Keratinocyte (primary cell): ENCODE results near the gene APPL2. TPM values are rescaled to one million over a fixed set of nuclear protein-coding genes. Genes with fewer than 3 reads are reported as not detected.
"Not testable (repeated sequence)": the region's sequence is repeated elsewhere in the genome, so short reads cannot be mapped to it uniquely, and the experiment has no call there.

Source experiments
- DNase-seq: peaks from one replicate; pipeline ENCODE4 v3.0.0-alpha.2; 2011; ENCODE audit warnings: low read depth, missing footprints, low spot score
- FAIRE-seq: peaks from 2 replicates; lab custom pipeline; 2011; peaks lifted over from hg19 to GRCh38; lab: Jason Lieb, UNC
- H2AFZ ChIP-seq: 2 replicates; pipeline ENCODE4 v1.6.0; 2012; ENCODE audit warnings: low read length, control low read depth, inconsistent platforms; ENCODE audit not compliant: control insufficient read depth
- H3K27ac ChIP-seq: 2 replicates; pipeline ENCODE4 v1.5.1; 2011; ENCODE audit warnings: low read length; ENCODE audit not compliant: control insufficient read depth, insufficient read depth
- H3K27me3 ChIP-seq: 3 replicates; pipeline ENCODE4 v1.6.0; 2011; ENCODE audit warnings: low read length; ENCODE audit not compliant: control insufficient read depth, insufficient read depth; ENCODE audit errors: extremely low read depth
- H3K36me3 ChIP-seq, 2 experiments: 2 replicates in 1 of 2; 3 replicates in 1 of 2; pipeline ENCODE4 v1.5.1; 2011; ENCODE audit warnings: low read length in 2 of 2, mild to moderate bottlenecking in 1 of 2; ENCODE audit not compliant: control insufficient read depth in 2 of 2, insufficient read depth in 2 of 2; ENCODE audit errors: extremely low read depth in 1 of 2
- H3K4me1 ChIP-seq: 3 replicates; pipeline ENCODE4 v1.5.1; 2011; ENCODE audit warnings: low read length; ENCODE audit not compliant: control insufficient read depth, insufficient read depth; ENCODE audit errors: extremely low read depth
- H3K4me2 ChIP-seq: 3 replicates; pipeline ENCODE4 v1.6.0; 2011; ENCODE audit warnings: low read depth, low read length; ENCODE audit not compliant: control insufficient read depth, insufficient read depth; ENCODE audit errors: extremely low read depth
- H3K4me3 ChIP-seq, 3 experiments: fragments of 200-600 bp in 1 of 3; sonication (generic) in 1 of 3; 2 replicates in 2 of 3; 3 replicates in 1 of 3; pipeline ENCODE4 v1.5.1; 2011 to 2016; ENCODE audit warnings: low read length in 3 of 3, mild to moderate bottlenecking in 3 of 3, control low read depth in 2 of 3, inconsistent platforms in 1 of 3, low read depth in 1 of 3, mixed read lengths in 1 of 3, mixed run types in 1 of 3, moderate library complexity in 1 of 3; ENCODE audit not compliant: control insufficient read depth in 2 of 3, insufficient read depth in 2 of 3; ENCODE audit errors: extremely low read depth in 1 of 3
- H3K79me2 ChIP-seq: 2 replicates; pipeline ENCODE4 v1.6.0; 2012; ENCODE audit warnings: low read length; ENCODE audit not compliant: control insufficient read depth, insufficient read depth
- H3K9ac ChIP-seq: 3 replicates; pipeline ENCODE4 v1.6.0; 2011; ENCODE audit warnings: low read length; ENCODE audit not compliant: control insufficient read depth, insufficient read depth; ENCODE audit errors: extremely low read depth
- H3K9me1 ChIP-seq: 3 replicates; pipeline ENCODE4 v1.6.0; 2011; ENCODE audit warnings: low read length; ENCODE audit not compliant: control insufficient read depth, insufficient read depth; ENCODE audit errors: extremely low read depth
- H3K9me3 ChIP-seq: 2 replicates; pipeline ENCODE4 v1.5.1; 2012; ENCODE audit warnings: low read depth, low read length; ENCODE audit not compliant: control insufficient read depth
- H4K20me1 ChIP-seq: 3 replicates; pipeline ENCODE4 v1.6.0; 2011; ENCODE audit warnings: low read length; ENCODE audit not compliant: control insufficient read depth, insufficient read depth; ENCODE audit errors: extremely low read depth
- EZH2 ChIP-seq: IDR thresholded peaks from one replicate; pipeline ENCODE4 v1.6.1; 2012; ENCODE audit warnings: inconsistent platforms, mild to moderate bottlenecking, low read length, moderate library complexity
- dilution Hi-C: fragments of 300-500 bp; cut with MboI; formaldehyde crosslinking; loops from one replicate; pipeline ENCODE4 v1.7.0; 2020; ENCODE audit warnings: low sequenced_read_pairs; ENCODE audit not compliant: extremely low pct_ligation_motif_present
- polyA plus RNA-seq, 5 experiments: library from polyadenylated mRNA; depleted of rRNA in 3 of 5; stranded (reverse) in 3 of 5; stranded (forward) in 1 of 5; unstranded in 1 of 5; fragments of >200 nt; gene quantifications; 1 replicate in 1 of 5; 2 replicates in 3 of 5; 3 replicates in 1 of 5; pipeline versions ENCODE4 v1.2.1 to v1.2.3, GENCODE V29; 2011 to 2012; ENCODE audit warnings: missing spikeins in 2 of 5, low read depth in 1 of 5, low replicate concordance in 1 of 5
- TF ChIP-seq, protein P1 (sequence below), 3 experiments: IDR thresholded peaks in 1 of 3; conservative IDR thresholded peaks in 1 of 3; optimal IDR thresholded peaks in 1 of 3; 2 replicates in 2 of 3; 3 replicates in 1 of 3; pipeline versions ENCODE3 to v1.5.1; 2011; ENCODE audit warnings: low read length in 3 of 3, mild to moderate bottlenecking in 3 of 3, moderate library complexity in 2 of 3, control low read depth in 1 of 3, inconsistent platforms in 1 of 3; ENCODE audit not compliant: insufficient read depth in 2 of 3; ENCODE audit errors: extremely low read depth in 1 of 3

APPL2 gene
- polyA plus RNA-seq, 1 donor (not counting 4 experiments of a cell fraction or from before 2014, with no cell fraction given): 26.1 TPM

DNA sequence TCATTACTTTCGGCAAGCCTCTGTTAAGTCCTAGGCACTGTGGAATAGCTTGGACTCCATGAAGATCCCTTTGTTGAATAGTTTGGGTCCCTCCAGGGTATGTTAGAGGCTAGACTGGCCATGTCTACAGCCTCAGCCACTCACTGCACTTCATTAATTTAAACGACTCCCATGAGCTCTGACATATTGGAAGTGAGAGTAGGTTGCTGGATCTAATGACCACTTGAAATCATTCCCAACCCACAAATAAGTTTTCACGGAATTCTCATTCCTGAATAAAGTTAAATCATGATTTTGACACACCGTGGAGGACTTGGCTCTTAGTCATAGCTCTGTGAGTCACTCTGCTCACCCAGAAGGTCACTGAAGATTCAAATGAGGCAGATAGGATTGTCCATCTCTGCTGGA is 21.4 kb upstream of the APPL2 start:
- no peak overlapping the region for H2AFZ ChIP-seq
- no peaks in the 10 kb centered on the region for H3K79me2 ChIP-seq
- peaks cover 43% of the 10 kb centered on the region for H3K4me1 ChIP-seq
- H3K4me3 ChIP-seq: no peak overlapping the region
- H3K4me2 ChIP-seq: no peak overlapping the region
- peak; percentile 40 for DNase-seq
- FAIRE-seq: peak; percentile 86
- TF ChIP-seq, protein P1, sequence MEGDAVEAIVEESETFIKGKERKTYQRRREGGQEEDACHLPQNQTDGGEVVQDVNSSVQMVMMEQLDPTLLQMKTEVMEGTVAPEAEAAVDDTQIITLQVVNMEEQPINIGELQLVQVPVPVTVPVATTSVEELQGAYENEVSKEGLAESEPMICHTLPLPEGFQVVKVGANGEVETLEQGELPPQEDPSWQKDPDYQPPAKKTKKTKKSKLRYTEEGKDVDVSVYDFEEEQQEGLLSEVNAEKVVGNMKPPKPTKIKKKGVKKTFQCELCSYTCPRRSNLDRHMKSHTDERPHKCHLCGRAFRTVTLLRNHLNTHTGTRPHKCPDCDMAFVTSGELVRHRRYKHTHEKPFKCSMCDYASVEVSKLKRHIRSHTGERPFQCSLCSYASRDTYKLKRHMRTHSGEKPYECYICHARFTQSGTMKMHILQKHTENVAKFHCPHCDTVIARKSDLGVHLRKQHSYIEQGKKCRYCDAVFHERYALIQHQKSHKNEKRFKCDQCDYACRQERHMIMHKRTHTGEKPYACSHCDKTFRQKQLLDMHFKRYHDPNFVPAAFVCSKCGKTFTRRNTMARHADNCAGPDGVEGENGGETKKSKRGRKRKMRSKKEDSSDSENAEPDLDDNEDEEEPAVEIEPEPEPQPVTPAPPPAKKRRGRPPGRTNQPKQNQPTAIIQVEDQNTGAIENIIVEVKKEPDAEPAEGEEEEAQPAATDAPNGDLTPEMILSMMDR (optimal IDR thresholded peaks at IDR 0.05 in 1 of 3, IDR thresholded peaks at IDR 0.05 in 1 of 3, conservative IDR thresholded peaks at IDR 0.05 in 1 of 3; ENCODE audit: extremely low read depth in 1 of 3, insufficient read depth in 2 of 3, low read length in 3 of 3): no peak
- no peak for TF ChIP-seq EZH2
- no peak overlapping the region for H3K27ac ChIP-seq
- H3K36me3 ChIP-seq: no peaks in the 10 kb centered on the region
- H3K9me3 ChIP-seq: no peaks in the 10 kb centered on the region
- dilution Hi-C loops: no loop called here
- no peaks in the 10 kb centered on the region for H3K9me1 ChIP-seq
- H3K27me3 ChIP-seq: no peaks in the 10 kb centered on the region
- H3K9ac ChIP-seq: no peak overlapping the region
- no peaks in the 10 kb centered on the region for H4K20me1 ChIP-seq

DNA sequence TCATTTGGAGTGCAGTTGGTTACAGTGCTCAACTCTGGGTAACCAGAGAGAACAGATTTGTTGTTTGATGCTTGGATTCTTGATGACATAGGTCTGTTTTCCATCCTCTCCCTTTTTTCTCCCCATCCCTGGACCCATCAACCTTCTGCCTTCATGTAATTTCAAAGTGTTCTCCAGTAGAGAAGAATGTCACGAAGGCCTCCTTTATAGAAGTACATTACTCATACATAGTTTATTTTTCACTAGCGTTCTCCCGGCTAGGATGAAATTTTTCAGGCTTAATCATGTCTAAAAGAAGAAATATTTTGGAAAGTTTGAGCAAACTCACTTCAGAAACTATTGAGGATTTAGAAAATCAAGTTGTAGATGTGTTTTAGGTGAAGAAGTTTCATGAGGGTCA is 20.9 kb upstream of the APPL2 start:
- TF ChIP-seq EZH2: no peak
- TF ChIP-seq, protein P1 (optimal IDR thresholded peaks at IDR 0.05 in 1 of 3, IDR thresholded peaks at IDR 0.05 in 1 of 3, conservative IDR thresholded peaks at IDR 0.05 in 1 of 3; ENCODE audit: extremely low read depth in 1 of 3, insufficient read depth in 2 of 3, low read length in 3 of 3): no peak
- Histone ChIP-seq H3K4me1 (peaks cover 43% of the 10 kb centered on the region), H3K27me3 (no peaks in the 10 kb centered on the region), H3K9me3 (no peaks in the 10 kb centered on the region), H3K27ac (no peak overlapping the region), H3K4me3 (no peak overlapping the region), H4K20me1 (no peaks in the 10 kb centered on the region), H3K36me3 (no peaks in the 10 kb centered on the region), H2AFZ (no peak overlapping the region), H3K9me1 (no peaks in the 10 kb centered on the region), H3K9ac (no peak overlapping the region), H3K4me2 (no peak overlapping the region), H3K79me2 (no peaks in the 10 kb centered on the region)
- dilution Hi-C loops: no loop called here
- no peak for FAIRE-seq
- no peak for DNase-seq

DNA sequence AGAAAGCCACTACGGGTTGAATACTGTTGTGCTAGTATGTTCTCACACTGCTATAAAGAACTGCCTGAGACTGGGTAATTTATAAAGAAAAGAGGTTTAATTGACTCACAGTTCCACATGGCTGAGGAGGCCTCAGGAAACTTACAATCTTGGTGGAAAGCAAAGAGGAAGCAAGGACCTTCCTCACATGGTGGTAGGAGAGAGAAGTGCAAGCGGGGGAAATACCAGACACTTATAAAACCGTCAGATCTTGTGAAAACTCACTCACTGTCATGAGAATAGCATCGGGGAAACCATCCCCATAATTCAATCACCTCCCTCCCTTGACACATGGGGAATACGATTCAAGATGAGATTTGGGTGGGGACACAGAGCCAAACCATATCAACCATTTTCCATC is 20.5 kb upstream of the APPL2 start:
- DNase-seq, dilution Hi-C loops, H3K9me1 ChIP-seq, H4K20me1 ChIP-seq, H3K79me2 ChIP-seq, H2AFZ ChIP-seq, H3K27me3 ChIP-seq, FAIRE-seq, H3K4me2 ChIP-seq, H3K36me3 ChIP-seq, H3K27ac ChIP-seq, H3K4me3 ChIP-seq, H3K9me3 ChIP-seq, H3K9ac ChIP-seq: not testable (repeated sequence)
- H3K4me1 ChIP-seq: peaks cover 43% of the 10 kb centered on the region
